ENCODE measurements around the gene STPG2.
"Not testable (repeated sequence)": the region's sequence is repeated elsewhere in the genome, so short reads cannot be mapped to it uniquely, and the experiment has no call there.

The STPG2 gene

DNA sequence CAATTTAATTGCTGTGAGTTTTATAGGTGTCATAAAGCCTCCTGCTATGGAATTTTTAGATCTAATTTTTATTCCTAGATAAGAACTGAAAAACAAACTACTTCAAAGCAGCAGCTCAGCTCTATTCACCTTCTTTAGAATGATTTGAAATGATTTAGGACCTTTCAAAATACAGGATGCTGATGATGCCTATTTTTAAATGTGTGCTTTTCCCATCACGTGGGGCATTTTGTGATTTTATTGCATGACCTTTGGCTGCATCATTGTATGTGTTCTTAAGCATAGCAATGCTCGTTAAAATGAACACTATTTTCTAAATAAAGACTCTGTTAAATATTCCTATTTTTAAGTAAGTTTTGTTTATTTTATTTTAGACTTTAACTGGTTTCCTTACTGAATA is 537.3 kb downstream of the STPG2 start:
- DNase-seq: no peak

GRCh38 chr4:97593248-97593647 is 550.0 kb downstream of the STPG2 start:
- no peak for DNase-seq

DNA sequence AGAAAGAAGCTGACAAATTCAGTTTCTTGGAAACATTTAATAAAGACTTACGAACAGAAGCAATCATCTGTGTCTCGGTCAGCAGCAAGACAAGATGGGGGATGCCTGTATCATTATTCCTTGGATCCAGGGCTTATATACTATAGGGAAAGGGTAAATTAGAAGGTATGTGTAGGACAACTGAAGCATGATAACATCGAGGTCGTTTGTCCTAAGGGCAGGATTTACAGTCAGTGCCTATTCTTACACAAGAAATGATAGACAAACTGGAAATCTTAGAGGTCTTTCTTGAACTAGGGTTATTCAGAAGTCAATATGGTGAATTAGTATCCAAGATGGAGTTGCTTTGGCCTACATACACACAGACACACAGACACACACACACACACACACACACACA is 553.0 kb downstream of the STPG2 start:
- DNase-seq: no peak

- no peak for DNase-seq
These were observed 553.6 kb downstream of the STPG2 start for GRCh38 chr4:97589481-97590196.

- no peak for DNase-seq
These were observed 555.4 kb downstream of the STPG2 start for GRCh38 chr4:97587912-97588311.

DNA sequence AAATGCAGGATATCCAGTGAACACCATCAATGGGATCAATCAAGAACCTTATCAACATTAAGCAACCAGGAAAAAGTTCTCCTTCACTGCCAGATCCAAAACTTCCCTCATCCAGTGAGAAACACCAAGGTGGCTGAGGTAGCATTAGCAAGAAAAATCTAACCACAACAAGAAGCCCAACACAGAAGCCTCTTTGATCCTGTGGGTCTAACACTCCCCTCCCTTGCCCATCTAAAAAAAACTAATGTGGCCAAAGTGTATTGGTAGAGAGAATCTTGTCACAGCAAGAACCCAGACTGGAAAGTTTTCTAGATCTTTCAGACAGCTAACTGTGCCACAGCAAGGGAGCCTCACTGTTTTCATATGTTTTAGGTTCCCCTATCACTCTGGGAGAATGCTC is 558.0 kb downstream of the STPG2 start:
- no peak for DNase-seq

GRCh38 chr4:97582890-97583289 is 560.4 kb downstream of the STPG2 start:
- no peak for DNase-seq

DNA sequence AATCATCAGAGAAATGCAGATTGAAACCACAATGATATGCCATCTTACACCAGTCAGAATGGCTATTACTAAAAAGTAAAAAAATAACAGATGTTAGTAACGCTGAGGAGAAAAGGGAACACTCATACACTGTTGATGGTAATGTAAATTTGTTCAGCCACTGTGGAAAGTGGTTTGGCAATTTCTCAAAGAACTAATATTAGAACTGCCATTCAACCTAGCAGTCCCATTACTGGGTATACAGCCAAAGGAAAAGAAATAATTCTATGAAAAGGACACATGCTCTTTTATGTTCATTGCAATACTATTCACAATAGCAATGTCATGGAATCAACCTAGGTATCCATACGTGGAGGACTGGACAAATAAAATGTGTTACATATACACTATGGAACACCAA is 566.3 kb downstream of the STPG2 start:
- no peak for DNase-seq

DNA sequence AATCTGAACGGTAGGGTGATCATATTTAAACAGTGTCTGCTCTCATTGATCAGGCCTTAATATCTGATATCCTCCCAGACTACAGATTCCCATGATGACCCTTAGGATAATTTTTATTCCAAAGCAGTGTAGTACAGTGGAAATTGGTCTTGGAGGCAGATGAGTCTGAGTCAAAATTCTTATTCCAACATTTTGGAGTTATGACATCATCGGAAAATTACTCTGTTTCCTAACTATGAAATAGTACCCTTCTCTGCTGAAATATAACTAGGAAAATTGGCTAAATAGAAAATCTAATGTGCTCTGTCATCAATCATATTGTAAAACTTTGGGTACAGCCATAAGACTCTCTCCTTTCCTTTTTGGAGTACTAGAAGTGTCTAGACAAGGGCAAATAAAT is 583.3 kb downstream of the STPG2 start:
- no peak for DNase-seq

GRCh38 chr4:97558204-97558778 is 585.0 kb downstream of the STPG2 start:
- no peak for DNase-seq

GRCh38 chr4:97550637-97551036 is 592.6 kb downstream of the STPG2 start:
- DNase-seq: not testable (repeated sequence)

DNA sequence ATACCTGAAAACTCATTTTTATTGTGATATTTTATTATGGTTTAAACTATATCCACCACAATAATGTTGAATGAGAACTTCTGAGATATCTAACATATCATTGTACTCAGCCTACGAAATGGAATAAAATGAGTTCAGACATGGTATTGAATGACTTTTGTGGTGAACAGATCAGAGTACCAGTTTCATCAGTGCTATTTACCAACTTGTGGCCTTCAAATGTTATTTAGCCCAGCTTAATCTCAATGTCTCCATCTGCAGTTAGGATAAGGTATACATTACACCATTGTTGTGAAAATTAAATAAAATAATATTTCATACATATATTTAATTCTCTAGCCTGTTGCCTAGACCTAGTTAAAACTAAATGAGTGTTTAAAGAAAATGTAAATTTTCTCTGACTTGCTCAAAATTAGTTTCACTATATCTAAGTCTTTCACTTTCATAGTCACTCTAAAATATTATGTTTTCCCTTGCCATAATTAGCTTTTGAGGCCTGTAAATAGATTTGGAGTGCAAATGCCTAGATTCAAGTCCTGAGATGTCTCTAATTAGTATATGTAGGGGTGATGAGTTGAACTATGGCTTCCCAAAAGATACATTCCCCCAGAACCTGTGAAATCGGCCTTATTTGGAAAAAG is 594.2 kb downstream of the STPG2 start:
- no peak for DNase-seq

DNA sequence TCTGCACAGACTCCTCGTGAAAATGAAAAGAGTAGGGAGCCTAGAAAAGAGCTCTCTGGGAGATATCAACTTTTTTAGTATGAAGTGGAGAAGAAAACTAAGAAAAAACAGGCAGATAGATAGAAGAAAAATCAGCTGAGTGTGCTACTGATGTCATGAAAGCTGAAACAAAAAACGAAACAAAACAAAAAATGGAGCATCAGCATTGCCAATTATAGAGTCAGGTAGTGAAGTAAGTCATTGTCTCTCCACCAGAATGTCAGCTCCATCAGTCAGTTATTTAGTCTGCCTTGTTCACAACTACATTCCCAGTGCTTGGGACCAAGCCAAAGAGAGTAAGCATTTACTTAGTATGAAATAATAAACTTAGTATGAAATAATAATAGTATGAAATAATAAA is 595.1 kb downstream of the STPG2 start:
- no peak for DNase-seq

DNA sequence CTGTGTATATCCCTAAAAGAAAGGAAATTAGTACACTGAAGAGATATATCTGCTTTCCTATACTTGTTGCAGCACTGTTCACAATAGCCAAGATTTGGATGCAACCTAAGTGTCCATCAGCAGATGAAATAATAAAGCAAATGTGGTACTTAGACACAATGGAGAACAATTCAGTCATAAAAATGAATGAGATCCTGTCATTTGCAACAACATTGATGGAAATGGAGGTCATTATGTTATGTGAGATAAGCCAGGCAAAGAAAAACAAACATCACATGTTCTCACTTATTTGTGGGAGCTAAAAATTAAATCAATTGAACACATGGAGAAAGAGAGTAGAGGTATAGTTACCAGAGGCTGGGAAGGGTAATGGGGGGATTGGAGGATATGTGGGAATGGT is 611.9 kb downstream of the STPG2 start:
- DNase-seq: no peak

- no peak for DNase-seq
These were observed 612.6 kb downstream of the STPG2 start for GRCh38 chr4:97530676-97531075.

DNA sequence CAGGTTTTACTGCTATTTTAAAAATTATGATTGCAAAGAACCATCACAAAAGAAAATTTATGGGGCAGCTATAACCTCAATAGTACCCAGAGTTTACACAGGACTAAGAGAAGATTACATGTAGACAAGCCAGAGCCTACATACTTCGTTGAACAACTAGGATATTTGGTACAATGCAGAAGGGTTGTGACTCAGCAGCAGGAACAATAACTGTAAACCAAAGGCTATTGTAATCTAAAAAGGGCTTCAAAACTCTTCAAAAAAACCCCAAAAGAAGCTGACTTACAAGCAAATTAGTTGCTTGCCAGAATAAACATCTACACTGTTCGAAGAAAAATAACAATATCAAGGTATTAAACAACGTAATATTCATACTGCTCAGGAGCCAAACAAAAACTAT is 618.0 kb downstream of the STPG2 start:
- DNase-seq: no peak

DNA sequence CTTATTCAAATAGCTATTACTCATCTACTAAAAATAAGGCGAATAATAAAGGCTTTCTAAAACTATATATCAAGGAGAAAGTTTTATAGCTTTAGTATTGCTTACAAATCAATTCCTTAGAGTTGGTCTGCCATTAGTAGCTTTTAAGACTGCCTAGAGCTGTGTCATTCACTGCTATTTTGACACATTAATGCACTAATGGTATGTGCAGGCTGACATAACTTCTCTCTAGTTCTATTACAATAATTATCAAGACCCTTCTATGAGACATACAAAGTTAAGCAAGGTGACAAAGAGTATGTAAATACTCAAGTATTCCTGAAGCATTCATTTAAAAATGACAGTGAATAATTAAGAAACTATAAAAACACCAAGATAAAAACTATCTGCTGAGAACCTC is 625.3 kb downstream of the STPG2 start:
- no peak for DNase-seq

DNA sequence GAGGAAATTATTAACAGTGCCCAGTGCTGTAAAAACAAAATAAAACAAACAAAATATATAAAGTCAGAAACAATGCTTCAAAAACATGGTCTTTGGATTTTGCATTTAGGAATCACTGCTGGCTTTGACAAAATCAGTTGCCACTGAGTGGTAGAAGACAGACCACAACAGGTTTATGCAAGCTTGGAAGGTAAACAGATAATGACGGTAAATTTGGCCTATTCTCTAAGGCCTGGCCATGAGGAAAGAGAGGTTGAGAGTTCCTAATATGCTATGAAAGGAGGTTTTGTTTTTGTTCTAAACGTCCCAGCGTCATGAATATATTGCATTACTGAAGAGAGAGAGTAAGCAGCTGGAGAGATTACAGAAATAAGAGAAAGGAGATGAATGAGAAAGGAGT is 629.4 kb downstream of the STPG2 start:
- DNase-seq: no peak

All from stimulated activated CD4-positive, alpha-beta T cell treated with anti-CD3 and anti-CD28 coated beads, Interleukin-4, amount 100 ng/mL, for 24 hours (primary cell).